ENCODE results near the gene TMBIM6.
A peak's percentile ranks its signal among the peaks of the same experiment; 100 is the strongest.
"Not testable (repeated sequence)": the region's sequence is repeated elsewhere in the genome, so short reads cannot be mapped to it uniquely, and the experiment has no call there.

TMBIM6 gene

GRCh38 chr12:49728446-49728845 lies 12.9 kb upstream of the TMBIM6 start:
- no peak for DNase-seq (ENCODE audit: low read depth)

- no peak for DNase-seq (ENCODE audit: low read depth)
Observed at GRCh38 chr12:49730050-49730449, 11.3 kb upstream of the TMBIM6 start.

- DNase-seq (ENCODE audit: low read depth): no peak
Observed at GRCh38 chr12:49730568-49731101, 10.7 kb upstream of the TMBIM6 start.

DNA sequence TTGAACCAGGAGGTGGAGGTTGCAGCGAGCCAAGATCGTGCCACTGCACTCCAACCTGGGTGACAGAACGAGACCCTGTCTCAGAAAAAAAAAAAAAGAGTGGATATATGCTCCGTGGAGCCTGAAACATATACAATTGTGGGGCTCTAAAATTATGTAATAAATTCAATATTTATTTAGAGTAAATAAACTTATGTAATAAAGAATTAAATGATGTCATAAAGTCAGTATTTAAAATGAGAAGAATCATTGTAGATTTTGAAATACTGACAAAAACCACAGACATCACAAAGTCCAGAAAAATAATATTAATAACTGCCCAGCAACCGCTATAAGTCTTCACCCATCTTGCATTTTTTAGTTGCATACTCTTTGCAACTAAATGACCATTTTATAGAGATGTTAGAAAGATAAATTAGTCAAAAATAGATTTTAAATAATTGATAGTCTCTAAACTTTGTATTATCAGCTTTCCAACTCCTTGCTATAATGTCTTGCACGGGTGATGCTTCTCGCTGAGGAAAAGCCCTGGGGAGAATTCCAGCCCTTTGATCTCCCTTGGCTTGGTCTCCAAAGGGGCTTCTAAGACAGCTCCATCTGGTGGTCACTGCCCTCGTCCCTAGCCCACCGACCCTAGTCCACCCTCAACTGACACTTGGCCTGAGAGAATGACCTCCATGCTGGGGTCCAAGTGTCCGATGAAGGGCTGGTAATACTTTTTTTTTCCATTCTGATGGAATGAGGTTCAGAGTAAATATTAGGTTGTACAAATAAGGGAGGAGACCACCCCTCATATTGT lies 7.9 kb upstream of the TMBIM6 start:
- no peak for DNase-seq (ENCODE audit: low read depth)

GRCh38 chr12:49734900-49735299 lies 6.5 kb upstream of the TMBIM6 start:
- not testable (repeated sequence) for DNase-seq (ENCODE audit: low read depth)

DNA sequence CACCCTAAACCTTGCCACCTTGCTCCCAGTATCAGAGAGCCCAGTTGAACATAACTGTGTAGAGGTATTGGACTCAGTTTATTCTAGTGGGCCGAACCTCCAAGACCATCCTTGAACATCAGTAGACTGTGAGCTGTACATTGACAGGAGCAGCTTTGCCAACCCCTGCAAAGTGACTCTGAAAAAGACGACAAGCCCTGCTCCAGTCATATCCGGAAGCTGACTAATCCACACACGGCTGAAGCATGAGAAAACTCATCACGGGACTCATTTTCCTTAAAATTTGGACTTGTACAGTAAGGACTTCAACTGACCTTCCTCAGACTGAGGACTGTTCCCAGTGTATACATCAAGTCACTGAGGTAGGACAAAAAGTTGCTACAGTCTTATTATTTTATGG lies 2.6 kb upstream of the TMBIM6 start:
- not testable (repeated sequence) for DNase-seq (ENCODE audit: low read depth)

DNA sequence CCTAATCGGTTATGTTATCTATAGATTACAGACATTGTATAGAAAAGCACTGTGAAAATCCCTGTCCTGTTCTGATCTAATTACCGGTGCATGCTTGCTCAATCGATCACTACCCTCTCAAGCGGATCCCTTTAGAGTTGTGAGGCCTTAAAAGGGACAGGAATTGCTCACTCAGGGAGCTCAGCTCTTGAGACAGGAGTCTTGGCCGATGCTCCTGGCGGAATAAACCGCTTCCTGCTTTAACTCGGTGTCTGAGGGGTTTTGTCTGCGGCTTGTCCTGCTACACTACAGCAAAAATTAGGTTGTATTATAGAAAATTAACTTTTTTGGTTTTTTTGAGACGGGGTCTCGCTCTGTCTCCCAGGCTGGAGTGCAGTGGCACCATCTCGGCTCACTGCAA lies 1.1 kb upstream of the TMBIM6 start:
- not testable (repeated sequence) for DNase-seq (ENCODE audit: low read depth)

GRCh38 chr12:49741882-49742620 lies 694 bp downstream of the TMBIM6 start:
- DNase-seq (ENCODE audit: low read depth): peak; percentile 86

- no peak for DNase-seq (ENCODE audit: low read depth)
Observed at GRCh38 chr12:49744363-49744885, 3.1 kb downstream of the TMBIM6 start.

DNA sequence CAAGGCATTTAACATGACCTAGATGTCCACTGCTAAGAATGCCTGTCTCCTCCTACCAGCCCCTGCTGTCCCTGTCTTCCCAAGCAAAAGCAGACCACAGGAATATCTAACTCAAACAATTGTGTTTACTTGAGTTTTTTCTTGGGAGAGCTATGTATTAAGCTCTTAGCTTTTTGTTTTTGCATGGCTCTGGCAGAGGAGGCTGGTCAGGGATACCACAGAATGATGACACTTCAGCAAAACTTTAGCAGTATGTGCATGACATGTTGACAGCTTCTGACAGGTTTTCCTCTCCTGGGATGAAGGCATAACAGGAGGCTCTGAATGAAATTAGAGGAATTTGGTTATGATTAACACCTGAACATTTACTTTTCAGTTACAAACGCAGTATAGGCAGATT lies 6.9 kb downstream of the TMBIM6 start:
- peak; percentile 43 for DNase-seq (ENCODE audit: low read depth)

- no peak for DNase-seq (ENCODE audit: low read depth)
Observed at GRCh38 chr12:49748800-49749199, 7.4 kb downstream of the TMBIM6 start.

DNA sequence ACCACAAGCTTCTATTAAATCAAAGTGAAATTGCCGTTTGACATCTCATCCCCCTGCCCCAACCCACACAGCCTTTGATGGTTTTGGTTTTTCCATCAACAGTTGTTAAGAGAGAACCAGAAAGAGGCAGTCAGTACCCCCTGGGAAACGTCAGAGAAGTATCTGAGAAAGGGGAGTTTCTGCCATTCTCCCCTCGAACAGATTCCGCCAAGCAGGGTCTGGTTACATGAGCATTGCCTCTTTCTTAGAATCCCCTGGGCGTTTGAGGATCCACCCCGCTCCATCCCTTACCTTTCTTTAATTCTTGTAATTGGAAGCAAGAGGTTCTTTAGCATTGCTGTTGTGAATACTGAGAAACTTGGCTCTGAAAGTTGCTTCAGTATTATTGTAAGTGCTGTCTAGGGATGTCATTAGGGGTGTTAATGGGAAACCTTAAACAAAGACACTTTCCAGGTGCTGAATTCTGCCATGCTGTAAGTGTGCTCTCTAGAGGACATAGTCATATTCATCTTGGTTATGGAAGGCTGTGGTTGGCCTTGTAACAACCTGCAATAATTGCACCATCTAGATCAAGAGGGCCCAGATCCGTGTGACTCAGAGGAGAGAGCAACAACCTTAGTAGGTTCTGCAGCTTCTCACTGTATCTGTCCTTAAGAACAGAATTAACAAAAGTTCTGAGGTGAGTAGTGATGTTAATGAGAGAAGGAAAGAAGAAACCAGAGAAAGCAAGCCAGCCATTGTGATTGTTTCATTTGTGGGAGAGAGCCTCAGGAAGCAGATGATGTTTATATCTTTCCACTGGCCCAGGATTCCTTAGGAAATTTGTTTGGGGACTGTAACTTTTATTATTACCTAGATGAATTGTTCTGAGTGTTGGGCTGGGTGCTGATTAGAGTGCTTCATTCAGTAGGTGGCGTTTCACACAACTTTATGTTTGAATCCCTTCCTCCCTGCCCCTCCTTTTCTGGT lies 9.0 kb downstream of the TMBIM6 start:
- DNase-seq (ENCODE audit: low read depth): peak; percentile 89

GRCh38 chr12:49750996-49751393 lies 9.6 kb downstream of the TMBIM6 start:
- no peak for DNase-seq (ENCODE audit: low read depth)

GRCh38 chr12:49761677-49762467 lies 20.5 kb downstream of the TMBIM6 start:
- DNase-seq (ENCODE audit: low read depth): no peak

DNA sequence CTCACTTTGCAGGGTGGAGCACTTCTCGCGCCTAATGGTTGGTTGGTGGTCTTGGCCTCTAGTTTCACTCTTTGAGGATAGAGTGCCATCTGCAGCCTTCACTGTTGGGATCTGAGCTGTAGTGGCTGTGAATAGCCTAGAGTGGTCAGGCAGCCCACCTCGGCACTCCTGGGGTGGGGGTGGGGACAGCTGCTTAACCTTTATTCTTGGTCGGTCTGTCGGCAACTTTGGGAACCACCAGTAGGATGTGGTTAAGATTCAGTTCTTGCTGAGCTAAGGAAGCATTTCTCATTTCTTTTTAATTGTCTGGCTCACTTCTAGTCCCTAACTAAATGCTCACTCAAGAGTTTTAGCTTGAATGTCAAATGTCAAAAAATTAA lies 21.1 kb downstream of the TMBIM6 start:
- DNase-seq (ENCODE audit: low read depth): no peak

DNA sequence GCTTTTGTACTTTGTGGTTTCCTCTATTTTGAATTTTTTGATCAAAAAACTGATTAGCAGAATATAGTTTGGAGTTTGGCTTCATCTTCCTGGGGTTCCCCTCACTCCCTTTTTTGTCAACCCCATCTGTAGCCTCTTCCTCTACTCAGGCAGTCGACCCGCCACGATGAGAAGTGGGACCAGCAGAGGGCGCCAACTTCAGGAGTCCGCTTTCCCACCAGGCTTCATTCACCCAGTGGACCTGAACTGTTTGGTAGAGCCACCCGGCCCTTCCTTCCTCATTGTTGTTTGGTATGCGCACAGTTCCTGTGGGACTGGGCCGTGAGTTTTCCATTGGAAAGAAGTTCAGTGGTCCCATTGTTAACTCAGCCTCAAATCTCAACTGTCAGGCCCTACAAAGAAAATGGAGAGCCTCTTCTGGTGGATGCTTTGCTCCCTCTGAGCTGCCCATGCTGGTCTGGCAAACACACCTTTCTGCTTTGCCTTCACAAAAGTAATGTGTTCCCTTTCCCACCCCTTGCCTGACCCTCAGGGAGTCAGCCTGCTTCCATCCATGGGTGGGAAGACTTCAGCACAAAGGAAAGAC lies 21.7 kb downstream of the TMBIM6 start:
- DNase-seq (ENCODE audit: low read depth): peak; percentile 50

- no peak for DNase-seq (ENCODE audit: low read depth)
Observed at GRCh38 chr12:49764126-49764525, 22.8 kb downstream of the TMBIM6 start.

GRCh38 chr12:49766115-49766455 lies 24.7 kb downstream of the TMBIM6 start:
- DNase-seq (ENCODE audit: low read depth): no peak

- DNase-seq (ENCODE audit: low read depth): no peak
Observed at GRCh38 chr12:49767333-49767732, 26.0 kb downstream of the TMBIM6 start.

DNA sequence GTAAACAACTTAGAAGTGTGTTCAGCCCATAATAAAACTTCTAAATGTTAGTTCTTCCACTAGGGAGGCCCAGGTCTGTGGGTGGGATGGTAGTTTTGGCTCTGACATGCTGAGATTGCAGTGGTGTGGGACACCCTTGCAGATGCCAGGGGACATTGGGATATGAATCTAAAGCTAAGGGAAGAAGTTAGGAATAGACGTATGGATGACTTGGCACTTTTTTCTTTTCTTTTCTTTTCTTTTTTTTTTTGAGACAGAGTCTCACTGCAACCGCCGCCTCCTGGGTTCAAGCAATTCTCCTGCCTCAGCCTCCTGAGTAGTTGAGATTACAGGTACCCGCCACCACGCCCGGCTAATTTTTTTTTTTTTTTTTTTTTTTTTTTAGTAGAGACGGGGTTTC lies 31.7 kb downstream of the TMBIM6 start:
- not testable (repeated sequence) for DNase-seq (ENCODE audit: low read depth)

DNA sequence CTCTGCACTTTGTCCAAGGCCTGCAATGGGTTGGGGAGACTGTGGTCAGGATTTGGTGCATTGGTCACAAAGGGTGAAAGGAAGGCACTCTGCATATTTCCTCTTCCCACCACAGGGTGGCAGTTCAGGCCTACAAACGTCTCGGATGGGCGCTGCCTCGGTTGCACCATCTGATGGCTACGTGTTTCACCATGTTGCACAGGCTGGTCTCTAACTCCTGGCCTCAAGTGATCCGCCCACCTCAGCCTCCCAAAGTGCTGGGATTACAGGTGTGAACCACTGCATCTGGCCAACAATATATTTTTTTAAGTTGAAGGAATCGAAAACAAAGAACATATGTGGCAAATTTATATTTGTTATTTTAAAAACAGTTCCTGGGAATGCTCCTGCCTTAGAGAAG lies 35.1 kb downstream of the TMBIM6 start:
- DNase-seq (ENCODE audit: low read depth): peak; percentile 78
